Endodermal cell (in vitro differentiated cells): ENCODE results near the gene RETREG1. TPM values are rescaled to one million over a fixed set of nuclear protein-coding genes. Genes with fewer than 3 reads are reported as not detected.

Source experiments
- DNase-seq: peaks from one replicate; pipeline ENCODE4 v3.0.0-alpha.2; 2017
- H3K27ac ChIP-seq: 2 replicates; pipeline ENCODE4 v1.5.1; 2013; ENCODE audit warnings: mild to moderate bottlenecking, low read depth, low read length, moderate library complexity
- H3K27me3 ChIP-seq: 2 replicates; pipeline ENCODE4 v1.6.1; 2013; ENCODE audit warnings: mild to moderate bottlenecking, low read length, moderate library complexity; ENCODE audit not compliant: insufficient read depth, control insufficient read depth, poor library complexity, severe bottlenecking
- H3K36me3 ChIP-seq: 2 replicates; pipeline ENCODE4 v1.7.0; 2013; ENCODE audit warnings: mild to moderate bottlenecking, low read length, moderate library complexity; ENCODE audit not compliant: control insufficient read depth, insufficient read depth
- H3K4me1 ChIP-seq: one replicate; pipeline ENCODE4 v1.7.0; 2013; ENCODE audit warnings: low read length; ENCODE audit not compliant: control insufficient read depth, insufficient read depth
- H3K4me3 ChIP-seq: 2 replicates; pipeline ENCODE4 v1.5.1; 2013; ENCODE audit warnings: mild to moderate bottlenecking, low read length, moderate library complexity
- H3K9ac ChIP-seq: 2 replicates; pipeline ENCODE4 v1.6.1; 2013; ENCODE audit warnings: mild to moderate bottlenecking, low read length, moderate library complexity; ENCODE audit not compliant: poor library complexity, severe bottlenecking; ENCODE audit errors: extremely low read depth
- H3K9me3 ChIP-seq: 2 replicates; pipeline ENCODE4 v1.6.1; 2013; ENCODE audit warnings: mild to moderate bottlenecking, low read length, moderate library complexity; ENCODE audit not compliant: control insufficient read depth
- H3K27ac Mint-ChIP-seq: 2 replicates; pipeline ENCODE4 v1.8.0; 2020; ENCODE audit warnings: mixed read lengths
- H3K27me3 Mint-ChIP-seq: 2 replicates; pipeline ENCODE4 v1.8.0; 2021; ENCODE audit warnings: mild to moderate bottlenecking, mixed read lengths; ENCODE audit not compliant: insufficient read depth
- H3K36me3 Mint-ChIP-seq: 2 replicates; pipeline ENCODE4 v1.8.0; 2020; ENCODE audit warnings: low read depth, mixed read lengths
- H3K4me1 Mint-ChIP-seq: 2 replicates; pipeline ENCODE4 v1.8.0; 2020; ENCODE audit warnings: mixed read lengths
- H3K4me3 Mint-ChIP-seq: 2 replicates; pipeline ENCODE4 v1.8.0; 2020; ENCODE audit warnings: mild to moderate bottlenecking, moderate library complexity, mixed read lengths
- H3K9me3 Mint-ChIP-seq: 2 replicates; pipeline ENCODE4 v1.8.0; 2020; ENCODE audit warnings: mild to moderate bottlenecking, mixed read lengths
- CTCF ChIP-seq: fragments of 200-600 bp; sonication (generic); conservative IDR thresholded peaks from 2 replicates; pipeline ENCODE4 v1.5.0; 2021; ENCODE audit warnings: antibody characterized with exemption, mild to moderate bottlenecking
- WGBS, 2 experiments: methylation state at CpG; one replicate each; pipeline versions ENCODE4 v1.1.5 to v1.1.7; 2013; ENCODE audit warnings: missing lambda C conversion rate in 2 of 2, mixed read lengths in 1 of 2; ENCODE audit not compliant: insufficient coverage in 1 of 2, insufficient read length in 1 of 2; 5-methylcytosine and 5-hydroxymethylcytosine counted together
- total RNA-seq, 2 donors: library from RNA; stranded (reverse); fragmentation: NEBNext Ultra II Directional in 1 of 2; extraction: Animal tissue kit (Norgen Biotek cat#: 25700) in 1 of 2; gene quantifications; 2 replicates in 1 of 2; 3 replicates in 1 of 2; pipeline ENCODE4 v1.2.1, GENCODE V29; 2021

The RETREG1 gene
- total RNA-seq, 2 donors from 2014 or later, result 4.1 to 4.3 TPM

- Histone ChIP-seq H3K9me3 (peaks cover 11% of the 10 kb centered on the region), H3K9ac (no peak overlapping the region), H3K27me3 (no peaks in the 10 kb centered on the region), H3K36me3 (no peaks in the 10 kb centered on the region), H3K4me1 (no peaks in the 10 kb centered on the region), H3K27ac (no peak overlapping the region), H3K4me3 (no peak overlapping the region)
- no peaks in the 10 kb centered on the region for H3K36me3 Mint-ChIP-seq
- no peak overlapping the region for H3K4me3 Mint-ChIP-seq
- peaks cover 8% of the 10 kb centered on the region for H3K4me1 Mint-ChIP-seq
- H3K27ac Mint-ChIP-seq, result no peak overlapping the region
- H3K27me3 Mint-ChIP-seq, result no peaks in the 10 kb centered on the region
- H3K9me3 Mint-ChIP-seq, result peaks cover 10% of the 10 kb centered on the region
- no peak for DNase-seq
- WGBS, 2 experiments, result 78 to 87% methylated on average over 3 to 7 of the region's 7 CpGs
- no peak for TF ChIP-seq CTCF
Measured at GRCh38 chr5:16600397-16600796, 16.4 kb downstream of the RETREG1 start.

- peaks cover 13% of the 10 kb centered on the region for H3K4me1 Mint-ChIP-seq
- TF ChIP-seq CTCF, result no peak
- no peaks in the 10 kb centered on the region for H3K36me3 Mint-ChIP-seq
- H3K27ac Mint-ChIP-seq, result no peak overlapping the region
- no peak for DNase-seq
- H3K9ac ChIP-seq, result no peak overlapping the region
- H3K36me3 ChIP-seq, result no peaks in the 10 kb centered on the region
- H3K9me3 Mint-ChIP-seq, result peaks cover 7% of the 10 kb centered on the region
- H3K4me3 Mint-ChIP-seq, result no peak overlapping the region
- no peak overlapping the region for H3K4me3 ChIP-seq
- no peak overlapping the region for H3K27ac ChIP-seq
- H3K9me3 ChIP-seq, result peaks cover 11% of the 10 kb centered on the region
- WGBS, 2 experiments, result 86 to 88% methylated on average over 7 to 10 of the region's 10 CpGs
- H3K27me3 Mint-ChIP-seq, result no peaks in the 10 kb centered on the region
- no peaks in the 10 kb centered on the region for H3K4me1 ChIP-seq
- no peaks in the 10 kb centered on the region for H3K27me3 ChIP-seq
Measured at GRCh38 chr5:16597946-16598694, 18.7 kb downstream of the RETREG1 start.

- no peaks in the 10 kb centered on the region for H3K36me3 ChIP-seq
- Mint-ChIP-seq H3K36me3 (no peaks in the 10 kb centered on the region), H3K9me3 (peaks cover 7% of the 10 kb centered on the region), H3K27ac (no peak overlapping the region), H3K27me3 (no peaks in the 10 kb centered on the region), H3K4me1 (peaks cover 18% of the 10 kb centered on the region), H3K4me3 (no peak overlapping the region)
- peaks cover 11% of the 10 kb centered on the region for H3K9me3 ChIP-seq
- H3K27ac ChIP-seq, result no peak overlapping the region
- 81 to 86% methylated on average over 5 of the region's 5 CpGs for WGBS, 2 experiments
- no peaks in the 10 kb centered on the region for H3K4me1 ChIP-seq
- H3K9ac ChIP-seq, result no peak overlapping the region
- no peaks in the 10 kb centered on the region for H3K27me3 ChIP-seq
- no peak for TF ChIP-seq CTCF
- no peak for DNase-seq
- no peak overlapping the region for H3K4me3 ChIP-seq
Measured at GRCh38 chr5:16596581-16596940, 20.2 kb downstream of the RETREG1 start.
